SK-N-SH treated with all-trans-retinoic acid at 6 μM for 48 hours (cell line): Measurements from ENCODE around the gene OPN1MW3.
"Not testable (repeated sequence)": the region's sequence is repeated elsewhere in the genome, so short reads cannot be mapped to it uniquely, and the experiment has no call there.

ENCODE experiments used
- ARNTL ChIP-seq: fragments of 450-650 bp; formaldehyde crosslinking; IDR thresholded peaks from 2 replicates; pipeline ENCODE4 v1.5.0; 2020; ENCODE audit warnings: low read depth, mild to moderate bottlenecking, moderate library complexity, borderline replicate concordance
- ISL1 ChIP-seq: fragments of 250-450 bp; sonication (Bioruptor Pico); IDR thresholded peaks from 2 replicates; pipeline ENCODE4 v2.1.2; 2022; ENCODE audit warnings: mild to moderate bottlenecking, moderate library complexity
- OSR1 ChIP-seq: fragments of 250-450 bp; sonication (Bioruptor Pico); IDR thresholded peaks from 2 replicates; pipeline ENCODE4 v1.8.0; 2022; ENCODE audit warnings: moderate library complexity, mild to moderate bottlenecking, inconsistent platforms
- PATZ1 ChIP-seq: fragments of 250-450 bp; sonication (Bioruptor Pico); IDR thresholded peaks from 2 replicates; pipeline ENCODE4 v1.8.0; 2020; ENCODE audit warnings: mild to moderate bottlenecking, moderate library complexity, borderline replicate concordance
- POU6F1 ChIP-seq: fragments of 250-450 bp; sonication (Bioruptor Pico); IDR thresholded peaks from 2 replicates; pipeline ENCODE4 v1.8.0; 2021; ENCODE audit warnings: low read depth, mild to moderate bottlenecking, moderate library complexity, borderline replicate concordance
- RARB ChIP-seq: fragments of 250-450 bp; sonication (Bioruptor Pico); IDR thresholded peaks from 2 replicates; pipeline ENCODE4 v1.8.0; 2021; ENCODE audit warnings: mild to moderate bottlenecking, moderate library complexity
- ZFP3 ChIP-seq: fragments of 250-450 bp; sonication (Bioruptor Pico); IDR thresholded peaks from 2 replicates; pipeline ENCODE4 v1.5.0; 2020; ENCODE audit warnings: mild to moderate bottlenecking, moderate library complexity
- ZFP30 ChIP-seq: fragments of 450-650 bp; formaldehyde crosslinking; IDR thresholded peaks from 2 replicates; pipeline ENCODE4 v1.5.0; 2022; ENCODE audit warnings: mild to moderate bottlenecking, moderate library complexity

- not testable (repeated sequence) for TF ChIP-seq POU6F1 (CRISPR knock-in tag); ZFP3 (CRISPR knock-in tag); RARB; ISL1 (CRISPR knock-in tag); PATZ1 (CRISPR knock-in tag); ARNTL; OSR1 (CRISPR knock-in tag); ZFP30 (CRISPR knock-in tag)
Measured at GRCh38 chrX:154257282-154257681, at the start of gene OPN1MW3.
